Brain microvascular endothelial cell (primary cell): ENCODE results near the gene MSRB1.

ENCODE experiments used
- DNase-seq: peaks from one replicate; pipeline ENCODE4 v3.0.0-alpha.2; 2020
- H3K27ac ChIP-seq: fragments of 250-450 bp; sonication (Bioruptor Pico); 2 replicates; pipeline ENCODE4 v1.5.1; 2020; ENCODE audit warnings: mild to moderate bottlenecking, moderate library complexity
- H3K27me3 ChIP-seq: fragments of 250-450 bp; sonication (Bioruptor Pico); replicated peaks from 2 replicates; pipeline ENCODE4 v1.5.1; 2020; ENCODE audit warnings: mild to moderate bottlenecking
- H3K36me3 ChIP-seq: fragments of 250-450 bp; sonication (Bioruptor Pico); replicated peaks from 2 replicates; pipeline ENCODE4 v1.5.1; 2020; ENCODE audit warnings: mild to moderate bottlenecking
- H3K4me3 ChIP-seq: 2 replicates; pipeline ENCODE4 v1.5.1; 2011; ENCODE audit warnings: low read depth, mild to moderate bottlenecking, control low read depth, low read length, moderate library complexity
- in situ Hi-C: cut with HindIII; loops from 2 replicates; pipeline ENCODE4 v1.10.0; 2017; ENCODE audit warnings: low sequenced_read_pairs, low pct_ligation_motif_present
- TF ChIP-seq, protein P1 (sequence below): IDR thresholded peaks from 2 replicates; pipeline ENCODE4 v1.5.1; 2011; ENCODE audit warnings: low read depth, mild to moderate bottlenecking, moderate library complexity, low read length, control low read depth, inconsistent platforms; ENCODE audit errors: missing control alignments

Gene MSRB1

DNA sequence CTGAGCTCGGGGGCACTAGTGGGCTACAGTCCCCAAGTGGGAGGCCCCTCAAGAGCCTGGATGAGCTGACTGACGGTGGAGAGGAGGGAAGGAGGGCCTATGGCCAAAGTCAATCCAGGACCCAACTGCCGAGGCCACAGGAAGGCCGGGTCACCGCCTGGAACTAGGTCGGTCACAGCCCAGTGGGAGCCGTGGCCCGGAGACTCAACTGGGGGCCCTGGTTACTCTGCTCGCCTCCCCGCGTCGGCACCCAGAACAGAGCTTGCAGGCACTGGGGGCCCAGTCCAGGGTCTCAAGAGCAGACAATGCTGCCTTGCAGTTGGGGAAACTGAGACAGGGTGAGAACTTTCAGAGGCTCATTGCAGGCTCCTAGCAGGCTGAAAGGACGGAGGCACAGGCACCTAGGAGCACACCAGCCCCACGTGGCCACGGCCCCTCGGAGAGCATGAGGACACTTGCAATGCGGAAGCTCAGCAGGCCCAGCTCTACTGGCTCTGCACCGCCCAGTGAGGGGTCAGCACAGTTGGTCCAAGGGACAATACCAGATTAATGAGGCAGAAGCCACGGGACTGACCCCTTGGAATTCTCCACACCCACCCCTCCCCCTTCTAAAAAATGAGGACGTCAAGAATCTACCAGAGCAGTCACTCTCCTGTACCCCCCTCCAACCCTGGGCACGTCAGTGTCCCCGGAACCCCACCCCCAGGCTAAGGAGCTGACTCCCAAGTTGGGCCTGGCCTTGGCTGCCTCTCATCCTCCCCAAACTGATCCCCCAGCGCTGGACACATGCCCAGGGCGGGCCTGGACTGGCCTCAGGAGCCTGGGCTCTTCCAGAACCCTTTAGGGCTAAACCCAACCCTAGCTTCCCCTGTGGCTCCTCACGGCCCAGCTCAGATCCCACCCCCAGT is 27.0 kb downstream of the MSRB1 start:
- Histone ChIP-seq H3K27me3 (peaks cover 63% of the 10 kb centered on the region), H3K36me3 (no peaks in the 10 kb centered on the region), H3K4me3 (no peak overlapping the region), H3K27ac (no peak overlapping the region)
- DNase-seq, result no peak
- in situ Hi-C loops, result no loop called here
- TF ChIP-seq, protein P1, sequence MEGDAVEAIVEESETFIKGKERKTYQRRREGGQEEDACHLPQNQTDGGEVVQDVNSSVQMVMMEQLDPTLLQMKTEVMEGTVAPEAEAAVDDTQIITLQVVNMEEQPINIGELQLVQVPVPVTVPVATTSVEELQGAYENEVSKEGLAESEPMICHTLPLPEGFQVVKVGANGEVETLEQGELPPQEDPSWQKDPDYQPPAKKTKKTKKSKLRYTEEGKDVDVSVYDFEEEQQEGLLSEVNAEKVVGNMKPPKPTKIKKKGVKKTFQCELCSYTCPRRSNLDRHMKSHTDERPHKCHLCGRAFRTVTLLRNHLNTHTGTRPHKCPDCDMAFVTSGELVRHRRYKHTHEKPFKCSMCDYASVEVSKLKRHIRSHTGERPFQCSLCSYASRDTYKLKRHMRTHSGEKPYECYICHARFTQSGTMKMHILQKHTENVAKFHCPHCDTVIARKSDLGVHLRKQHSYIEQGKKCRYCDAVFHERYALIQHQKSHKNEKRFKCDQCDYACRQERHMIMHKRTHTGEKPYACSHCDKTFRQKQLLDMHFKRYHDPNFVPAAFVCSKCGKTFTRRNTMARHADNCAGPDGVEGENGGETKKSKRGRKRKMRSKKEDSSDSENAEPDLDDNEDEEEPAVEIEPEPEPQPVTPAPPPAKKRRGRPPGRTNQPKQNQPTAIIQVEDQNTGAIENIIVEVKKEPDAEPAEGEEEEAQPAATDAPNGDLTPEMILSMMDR, result no peak

DNA sequence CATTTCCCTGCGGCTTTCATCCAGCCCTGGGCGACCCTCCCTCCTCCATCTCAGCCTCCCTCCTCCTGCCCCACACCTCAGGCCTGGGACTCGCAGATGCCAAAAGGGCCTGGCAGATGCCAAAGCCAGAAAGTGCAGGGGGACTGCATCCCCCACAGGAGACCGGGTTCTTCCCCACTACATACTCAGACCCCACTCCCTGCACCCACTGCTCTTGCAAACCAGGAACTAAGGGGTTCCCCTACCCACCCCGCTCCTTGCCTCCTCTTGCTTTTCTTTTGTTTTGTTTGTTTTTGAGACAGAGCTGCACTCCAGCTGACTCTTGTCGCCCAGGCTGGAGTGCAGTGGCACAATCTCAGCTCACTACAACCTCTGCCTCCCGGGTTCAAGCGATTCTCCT is 28.0 kb downstream of the MSRB1 start:
- H3K27me3 ChIP-seq, result peaks cover 55% of the 10 kb centered on the region

GRCh38 chr16:1914084-1914608 is 28.9 kb downstream of the MSRB1 start:
- Histone ChIP-seq H3K4me3 (no peak overlapping the region), H3K27ac (no peak overlapping the region), H3K27me3 (peaks cover 49% of the 10 kb centered on the region), H3K36me3 (no peaks in the 10 kb centered on the region)
- DNase-seq, result no peak
- in situ Hi-C loops, result no loop called here
- TF ChIP-seq, protein P1, result no peak

More for the DNA sequence above, 28.0 kb downstream of the MSRB1 start:
- no peak overlapping the region for H3K27ac ChIP-seq
- in situ Hi-C loops, result no loop called here
- TF ChIP-seq, protein P1, result no peak
- no peak for DNase-seq
- H3K4me3 ChIP-seq, result no peak overlapping the region
- no peaks in the 10 kb centered on the region for H3K36me3 ChIP-seq

- in situ Hi-C loops, result no loop called here
- Histone ChIP-seq H3K36me3 (no peaks in the 10 kb centered on the region), H3K4me3 (no peak overlapping the region), H3K27ac (no peak overlapping the region), H3K27me3 (peaks cover 49% of the 10 kb centered on the region)
- no peak for DNase-seq
- TF ChIP-seq, protein P1, result no peak
These were observed 29.5 kb downstream of the MSRB1 start for GRCh38 chr16:1913327-1914083.

DNA sequence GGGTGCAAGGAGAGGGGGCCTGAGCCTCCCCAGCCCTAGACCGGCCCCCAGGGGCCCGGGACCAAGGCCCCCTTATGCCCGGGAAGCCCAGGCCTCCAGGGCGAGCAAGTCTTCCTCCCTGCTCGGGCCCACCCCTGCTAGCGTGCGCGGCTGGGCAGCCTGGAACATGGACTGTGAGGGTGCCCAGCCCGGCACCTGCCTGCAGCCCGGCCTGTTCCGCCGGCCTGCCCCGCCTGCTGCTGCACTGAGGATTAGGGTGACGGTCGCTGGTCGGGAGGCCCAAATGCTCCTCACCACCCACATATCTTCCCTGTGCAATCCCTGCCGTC is 30.8 kb downstream of the MSRB1 start:
- peaks cover 51% of the 10 kb centered on the region for H3K27me3 ChIP-seq
- in situ Hi-C loops, result no loop called here
- DNase-seq, result no peak

More for the DNA sequence above, 30.8 kb downstream of the MSRB1 start:
- no peak overlapping the region for H3K4me3 ChIP-seq
- TF ChIP-seq, protein P1, result no peak
- H3K36me3 ChIP-seq, result no peaks in the 10 kb centered on the region
- no peak overlapping the region for H3K27ac ChIP-seq
